Measurements from ENCODE around the gene GALNT10. TPM values are rescaled to one million over a fixed set of nuclear protein-coding genes. Genes with fewer than 3 reads are reported as not detected.

The GALNT10 gene
- polyA plus RNA-seq, 1 donor: 20.0 TPM

DNA sequence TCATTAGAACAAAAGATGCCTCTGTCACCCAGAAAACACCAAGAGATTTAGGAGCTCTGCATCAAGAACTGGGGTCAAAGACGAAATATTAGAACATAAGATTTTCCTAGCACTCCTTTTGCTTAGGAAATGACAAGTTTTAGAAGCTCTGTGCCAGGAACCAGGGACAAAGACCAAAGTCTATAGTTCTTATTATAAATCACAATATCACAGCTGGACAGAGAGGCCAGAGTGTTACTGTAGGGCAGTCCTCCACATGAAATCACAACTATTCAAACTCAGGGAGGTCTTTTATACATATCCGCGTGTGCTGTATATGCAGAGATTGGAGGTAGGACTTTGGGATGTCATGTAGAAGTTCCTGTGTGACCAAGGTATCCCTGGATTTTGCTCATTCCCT lies 138.5 kb downstream of the GALNT10 start:
- DNase-seq: no peak

DNA sequence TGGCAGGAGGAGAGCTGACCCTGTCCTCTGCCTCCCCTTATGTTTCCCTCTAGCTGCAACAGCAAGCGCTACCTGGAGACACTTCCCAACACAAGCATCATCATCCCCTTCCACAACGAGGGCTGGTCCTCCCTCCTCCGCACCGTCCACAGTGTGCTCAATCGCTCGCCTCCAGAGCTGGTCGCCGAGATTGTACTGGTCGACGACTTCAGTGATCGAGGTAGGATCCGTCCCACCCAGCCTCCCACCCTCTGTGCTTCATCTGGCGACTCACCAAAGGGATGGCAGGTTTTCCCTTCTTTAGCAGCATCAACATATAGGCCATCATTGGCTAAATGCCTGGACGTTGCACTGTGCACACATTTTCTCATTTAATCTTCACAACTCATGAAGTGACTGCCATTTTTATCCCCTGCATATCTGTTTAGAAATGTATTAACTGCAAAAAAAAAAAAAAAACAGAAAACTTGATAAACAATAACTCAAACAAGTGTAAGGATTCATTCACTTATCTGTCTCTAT lies 139.0 kb downstream of the GALNT10 start:
- DNase-seq: no peak

DNA sequence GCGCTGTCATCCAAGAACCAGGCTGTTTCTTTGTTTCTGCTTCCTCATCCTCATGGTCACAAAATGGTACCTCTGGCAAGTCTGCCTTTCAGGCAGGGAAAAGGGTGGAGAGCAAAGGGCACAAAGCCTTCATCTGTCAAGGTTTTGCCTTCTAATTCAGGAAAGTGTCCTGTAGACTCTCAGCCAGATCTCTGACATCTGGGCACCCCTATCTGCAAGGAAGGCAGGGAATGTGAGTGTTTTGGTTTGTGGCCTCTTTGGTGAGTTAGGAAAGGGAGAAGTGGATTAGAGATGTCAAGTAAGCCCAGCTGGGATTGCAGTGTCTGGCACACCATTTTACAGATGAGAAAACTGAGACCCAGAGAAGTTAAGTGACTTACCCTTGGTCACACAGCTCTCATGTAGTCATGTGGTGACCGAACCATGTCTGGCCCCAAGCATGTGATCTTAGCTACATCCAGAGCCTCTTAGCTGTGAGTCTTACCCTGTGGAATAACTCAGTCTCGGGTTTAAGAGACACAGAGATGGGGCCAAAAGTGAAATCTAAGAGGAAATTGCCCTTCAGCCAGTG lies 139.6 kb downstream of the GALNT10 start:
- DNase-seq: no peak

DNA sequence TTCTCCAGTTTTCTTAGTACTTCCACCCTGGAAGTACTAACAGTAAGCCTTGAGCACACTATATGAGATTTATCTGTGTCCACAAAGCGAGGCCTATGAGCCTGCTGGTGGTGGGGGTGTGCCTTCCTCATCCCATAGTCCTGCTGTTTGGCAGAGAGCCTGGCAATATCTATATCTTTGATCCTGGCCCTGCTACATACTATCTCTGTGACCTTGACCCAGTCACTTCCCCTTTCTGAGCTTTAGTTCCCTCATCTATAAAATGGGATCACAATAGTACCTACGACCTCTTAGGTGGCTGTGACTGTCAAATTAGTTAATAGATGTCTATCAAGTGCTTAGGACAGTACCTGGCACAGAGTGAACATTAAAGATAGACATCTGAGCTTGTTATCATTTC lies 140.7 kb downstream of the GALNT10 start:
- no peak for DNase-seq

DNA sequence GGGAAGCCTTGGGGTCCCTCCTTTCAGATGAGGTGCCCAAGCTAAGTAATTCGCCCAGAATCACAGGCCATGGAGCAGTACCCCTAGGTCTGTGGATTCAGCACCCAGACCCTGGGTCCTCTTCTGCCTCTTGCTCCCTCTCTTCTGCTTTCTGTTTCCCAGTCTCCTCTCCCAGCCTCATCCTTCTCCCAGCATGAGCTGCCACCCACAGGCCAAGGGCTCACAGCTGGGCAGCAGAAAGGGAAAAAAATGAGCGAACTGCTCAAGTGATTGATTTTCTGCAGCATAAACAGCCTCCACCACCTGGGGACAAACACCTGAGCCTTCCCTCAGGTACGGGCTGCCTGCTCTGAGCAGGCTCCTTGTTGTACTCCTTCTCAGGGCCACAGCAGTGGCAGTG lies 141.4 kb downstream of the GALNT10 start:
- no peak for DNase-seq

DNA sequence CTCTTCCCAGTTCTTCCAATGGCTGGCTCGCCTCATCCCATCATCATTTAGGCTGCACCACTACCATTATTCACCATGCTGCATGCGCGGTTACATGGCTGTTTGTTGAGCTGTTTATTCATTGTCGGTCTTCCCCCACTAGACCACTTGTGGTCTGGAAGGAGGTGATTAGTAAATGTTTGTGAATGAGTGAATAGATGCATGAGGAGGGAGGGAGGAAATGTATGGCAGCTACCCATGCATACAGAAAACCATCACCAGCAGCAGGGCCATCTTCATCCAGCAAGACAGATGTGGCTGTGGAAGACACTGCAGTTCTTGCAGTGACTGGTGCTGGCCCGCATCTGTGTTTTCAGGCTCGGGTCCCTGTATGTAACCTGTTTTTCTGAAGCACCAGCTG lies 141.9 kb downstream of the GALNT10 start:
- no peak for DNase-seq

DNA sequence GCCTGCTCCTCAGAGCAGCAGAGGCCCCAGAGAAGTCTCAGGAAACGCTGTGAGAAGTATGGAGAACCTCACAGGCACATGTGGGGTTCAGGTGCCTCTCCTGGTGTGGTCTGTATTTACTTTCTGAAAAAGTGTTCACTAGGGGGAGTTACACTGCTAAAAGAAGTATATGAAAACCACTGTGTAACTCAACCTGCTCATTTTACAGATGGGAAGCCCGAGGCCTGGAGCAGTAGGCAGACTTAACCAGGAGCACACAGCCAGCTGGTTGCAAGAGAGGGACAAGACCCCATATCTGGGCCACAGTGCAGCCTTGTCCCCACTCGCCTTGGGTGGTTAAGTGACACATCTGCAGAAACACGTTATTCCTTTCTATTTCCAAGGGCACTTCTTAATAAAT lies 142.5 kb downstream of the GALNT10 start:
- DNase-seq: no peak

DNA sequence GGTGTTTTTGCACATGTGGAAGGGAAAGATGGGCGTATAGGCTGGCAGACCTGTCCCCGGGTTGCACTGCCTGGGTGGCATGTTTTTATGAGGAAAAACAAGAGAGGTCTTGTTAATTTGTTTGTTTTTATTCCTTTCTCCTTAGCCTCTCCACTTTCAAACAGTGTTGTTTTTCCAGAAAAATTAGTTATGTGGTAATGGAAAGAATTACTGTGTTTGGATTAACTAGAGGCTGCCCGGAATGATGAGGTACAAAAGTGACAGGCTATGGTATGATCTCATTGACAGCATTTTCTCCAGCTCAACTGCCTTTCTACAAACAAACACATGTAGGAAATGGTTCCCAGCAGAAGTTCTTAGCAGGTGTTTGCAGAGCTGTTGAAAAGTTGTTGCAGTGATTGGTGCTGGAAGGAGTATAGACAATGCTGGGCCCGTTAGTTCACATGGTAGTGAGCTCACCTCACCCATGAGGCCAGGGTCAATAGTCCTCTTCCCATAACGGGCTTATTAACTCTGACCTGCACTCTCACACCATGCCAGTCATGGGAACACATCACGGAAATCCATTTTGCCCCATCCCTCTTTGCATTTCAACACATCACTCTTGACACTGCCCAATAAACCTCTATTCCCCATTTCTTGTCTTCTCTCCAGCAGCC lies 144.0 kb downstream of the GALNT10 start:
- DNase-seq: no peak

DNA sequence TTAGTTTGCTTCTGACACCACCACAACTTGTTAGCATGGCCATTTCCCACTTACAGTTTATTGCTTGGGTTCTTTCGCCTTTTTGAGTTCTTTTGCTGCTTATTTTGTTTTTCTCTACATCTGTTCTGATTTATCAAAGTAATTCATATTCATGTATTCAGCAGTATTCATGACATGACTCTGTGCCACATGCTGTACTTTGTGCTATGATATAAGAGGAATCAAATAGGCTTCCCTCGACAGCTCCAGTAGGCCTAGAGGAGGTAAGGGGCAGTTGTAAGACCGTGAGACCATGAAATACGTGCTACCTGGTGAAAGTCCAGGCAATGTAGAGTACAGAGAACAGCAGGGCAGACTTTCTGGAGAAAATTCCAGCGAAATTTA lies 144.5 kb downstream of the GALNT10 start:
- no peak for DNase-seq

DNA sequence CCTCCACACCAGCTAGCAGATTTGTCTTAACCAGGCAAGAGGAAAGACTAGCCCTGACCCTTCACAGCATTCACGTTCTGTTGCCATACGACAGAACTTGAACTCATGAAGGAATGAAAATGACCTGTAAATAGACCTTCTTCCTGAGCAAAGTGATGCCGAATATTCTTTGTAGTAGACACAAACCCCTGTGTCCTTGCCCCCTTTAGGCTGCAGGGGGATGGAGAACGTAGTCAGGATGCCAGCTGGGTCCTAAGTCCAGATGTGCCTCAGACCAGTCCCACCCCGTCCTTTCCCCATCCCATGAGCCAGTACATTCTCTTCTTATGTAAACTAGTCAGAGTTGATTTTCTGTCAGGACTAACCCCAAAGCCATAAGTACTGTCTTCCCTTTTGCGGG lies 151.1 kb downstream of the GALNT10 start:
- no peak for DNase-seq

DNA sequence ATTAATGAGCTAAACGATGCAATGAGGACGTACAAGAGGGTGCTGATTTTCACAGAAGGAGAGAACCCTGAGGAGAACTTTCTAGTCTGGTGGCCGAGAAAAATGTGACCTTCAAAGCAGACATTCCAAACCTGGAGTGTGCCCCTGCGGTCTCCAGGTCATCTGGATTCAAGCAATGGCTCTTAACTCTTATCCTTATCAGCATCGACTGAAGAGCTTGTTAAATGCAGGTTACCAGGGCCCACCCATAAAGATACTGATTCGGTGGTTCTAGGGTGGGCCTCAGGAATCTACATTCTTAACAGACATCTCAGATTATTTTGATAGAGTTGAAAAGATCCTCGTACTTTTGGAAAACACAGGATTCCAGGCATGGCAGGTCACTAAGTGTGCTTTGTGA lies 151.7 kb downstream of the GALNT10 start:
- no peak for DNase-seq

DNA sequence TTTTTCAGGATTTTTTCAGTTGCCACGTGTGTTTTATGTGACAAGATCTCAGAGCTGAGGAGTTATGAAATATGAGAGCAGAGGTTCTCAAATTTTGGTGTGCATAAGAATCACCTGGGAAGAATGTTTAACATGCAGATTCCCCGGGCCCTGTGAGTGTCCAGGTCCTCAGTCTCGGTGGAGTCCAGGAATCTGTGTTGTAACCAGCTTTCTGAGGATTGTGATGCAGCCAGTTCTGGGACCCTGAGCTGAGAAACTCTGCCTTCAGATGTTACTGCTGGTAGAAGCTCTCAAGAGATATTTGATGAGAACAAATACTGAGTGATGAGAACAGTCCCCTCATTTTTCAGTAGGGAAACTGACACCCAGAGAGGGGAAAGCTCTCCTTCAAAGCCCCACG lies 152.4 kb downstream of the GALNT10 start:
- DNase-seq: no peak

DNA sequence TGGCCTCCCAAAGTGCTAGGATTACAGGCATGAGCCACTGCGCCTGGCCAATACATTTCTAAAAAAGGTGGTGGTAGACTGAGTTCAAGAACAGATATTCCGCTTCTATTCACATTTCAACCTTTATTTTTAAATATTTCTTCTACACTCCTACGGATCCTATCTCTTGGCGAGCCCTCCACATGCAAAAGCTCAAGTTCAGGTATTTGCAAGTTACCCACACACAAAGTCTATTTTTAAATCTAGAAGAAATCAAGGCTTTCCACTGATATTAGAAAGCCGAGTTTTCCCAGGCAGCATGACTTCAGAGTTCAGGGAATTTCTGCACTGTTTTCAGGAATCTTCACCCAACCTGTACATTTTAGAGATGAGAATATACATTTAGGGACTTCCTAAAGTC lies 153.9 kb downstream of the GALNT10 start:
- no peak for DNase-seq

DNA sequence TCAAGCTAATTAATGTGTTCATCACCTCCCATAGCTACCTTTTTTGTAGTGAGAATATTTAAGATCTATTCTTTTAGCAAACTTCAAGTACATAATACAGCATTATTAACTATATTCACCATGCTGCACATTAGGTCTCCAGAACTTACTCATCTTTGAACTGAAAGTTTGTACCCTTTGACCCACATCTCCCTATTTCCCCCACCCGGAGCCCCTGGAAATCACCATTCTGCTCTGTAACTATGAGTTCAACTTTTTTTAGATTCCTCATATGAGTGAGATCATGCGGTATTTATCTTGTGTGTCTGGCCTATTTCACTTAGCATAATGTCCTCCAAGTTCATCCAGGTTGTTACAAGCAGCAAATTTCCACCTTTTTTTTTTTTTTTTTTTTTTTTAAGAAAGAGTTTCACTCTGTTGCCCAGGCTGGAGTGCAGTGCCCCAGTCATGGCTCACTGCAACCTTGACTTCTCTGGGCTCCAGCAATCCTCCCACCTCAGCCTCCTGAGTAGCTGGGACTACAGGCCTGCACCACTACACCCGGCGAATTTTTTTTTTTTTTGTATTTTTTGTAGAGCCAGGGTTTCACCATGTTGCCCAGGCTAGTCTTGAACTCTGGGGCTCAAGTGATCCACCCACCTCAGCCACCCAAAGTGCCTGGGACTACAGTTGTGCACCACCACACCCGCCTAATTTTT lies 154.9 kb downstream of the GALNT10 start:
- no peak for DNase-seq

DNA sequence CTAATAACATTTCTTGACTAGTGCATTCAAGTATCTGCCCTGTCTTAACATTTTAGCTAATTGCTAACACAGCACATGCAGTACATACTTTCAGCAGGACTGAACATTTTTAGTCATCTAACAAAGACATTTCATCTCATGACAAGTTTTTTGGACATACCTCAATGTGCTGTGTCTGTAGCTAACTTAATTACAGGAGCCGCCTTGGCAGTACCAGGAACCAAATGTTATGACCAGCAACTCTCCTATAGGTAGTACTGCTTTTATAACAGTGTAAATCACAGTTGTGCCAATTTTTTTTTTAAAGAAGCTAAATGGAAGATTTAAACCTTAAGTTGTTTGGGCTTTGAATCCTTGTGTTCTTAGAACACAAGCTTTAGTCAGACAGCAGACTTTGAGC lies 155.9 kb downstream of the GALNT10 start:
- no peak for DNase-seq

DNA sequence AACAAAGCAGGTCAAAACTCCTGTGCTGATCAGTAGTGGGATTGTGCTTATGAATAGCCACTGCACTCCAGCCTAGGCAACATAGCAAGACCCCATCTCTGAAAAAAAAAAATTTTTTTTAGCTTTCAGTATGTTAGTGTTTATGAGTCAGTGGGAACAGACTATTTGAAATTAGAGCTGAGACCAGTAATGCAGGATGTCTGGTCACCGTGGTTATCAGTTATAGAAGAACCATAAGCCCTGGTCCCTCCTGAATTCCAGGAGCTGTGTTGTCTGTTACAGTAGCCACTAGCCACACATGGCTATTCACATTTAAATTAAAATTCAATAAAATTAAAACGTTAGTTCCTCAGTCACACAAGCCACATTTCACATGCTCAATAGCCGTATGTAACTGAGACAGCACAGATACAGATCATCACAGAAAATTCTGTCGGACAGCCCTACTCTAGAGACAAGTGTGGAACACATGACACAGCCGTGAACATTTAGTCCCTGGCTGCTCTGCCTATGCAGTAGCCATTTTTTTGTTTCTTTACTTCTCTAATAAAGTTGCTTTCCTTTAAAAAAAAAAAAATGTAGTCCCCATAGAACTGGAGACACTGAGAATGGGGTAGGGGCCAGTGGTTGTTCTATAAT lies 159.2 kb downstream of the GALNT10 start:
- no peak for DNase-seq

DNA sequence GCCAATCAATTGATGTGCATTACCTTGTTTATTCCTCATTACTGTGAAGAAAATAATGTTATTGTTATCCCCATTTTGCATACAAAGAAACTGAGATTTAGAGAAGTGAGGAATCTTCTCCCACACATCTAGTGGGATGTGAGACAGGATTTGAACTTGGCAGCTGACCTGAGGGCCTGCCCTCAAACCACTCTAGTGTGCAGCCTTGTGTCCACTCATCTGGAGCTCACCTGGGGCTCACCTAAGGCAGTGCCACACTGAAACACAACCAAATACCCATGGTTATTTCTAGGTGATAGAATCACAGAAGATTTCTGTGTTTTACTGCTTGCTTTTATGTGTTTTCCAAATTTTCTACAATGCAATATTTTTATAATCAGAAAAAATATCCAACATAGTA lies 160.6 kb downstream of the GALNT10 start:
- DNase-seq: no peak

DNA sequence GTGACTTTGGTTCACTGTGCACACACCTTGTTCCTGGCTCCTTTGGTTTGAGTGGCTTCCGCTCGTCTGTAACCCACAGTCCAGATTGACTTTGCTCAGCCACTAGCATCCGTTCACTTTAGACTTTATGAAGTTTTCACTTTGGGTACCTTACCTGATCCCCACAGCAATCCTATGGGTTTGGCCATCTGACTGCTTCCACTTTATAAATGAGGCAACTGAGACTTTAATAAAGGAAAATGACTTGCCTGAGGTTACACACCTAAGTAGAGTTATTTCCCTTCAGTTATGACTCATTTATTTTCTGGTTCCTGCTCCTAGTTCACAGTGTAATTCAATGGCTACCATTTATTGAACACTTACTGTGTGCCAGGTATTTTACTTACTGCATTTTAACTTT lies 161.0 kb downstream of the GALNT10 start:
- DNase-seq: no peak

DNA sequence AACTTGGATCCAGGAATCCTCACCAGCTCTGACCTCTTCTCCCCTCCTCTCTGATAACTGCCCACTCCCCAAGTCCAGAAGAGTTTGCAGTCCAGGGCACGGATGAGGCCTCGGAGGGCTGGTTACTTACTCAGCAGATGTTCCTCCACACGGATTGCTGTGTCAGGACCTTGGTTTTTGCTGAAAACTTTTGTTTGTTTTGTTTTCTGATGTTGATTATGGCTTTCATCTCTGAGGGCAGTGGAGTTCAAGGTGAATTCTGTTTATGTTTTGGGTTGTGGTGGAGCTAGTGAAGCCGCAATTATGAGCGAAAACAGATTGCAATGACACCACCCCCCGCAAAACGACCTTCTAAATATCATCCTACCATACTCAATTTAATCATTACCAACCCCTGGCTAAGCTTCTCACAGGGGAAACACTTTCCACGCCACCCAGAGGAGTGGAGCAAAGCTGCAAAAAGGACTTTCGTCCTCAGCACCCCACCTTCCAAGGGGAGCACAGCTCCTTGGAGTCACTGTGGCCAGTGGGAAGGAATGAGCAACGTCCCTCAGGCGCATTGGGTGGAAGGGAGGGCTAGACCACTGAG lies 162.5 kb downstream of the GALNT10 start:
- no peak for DNase-seq

DNA sequence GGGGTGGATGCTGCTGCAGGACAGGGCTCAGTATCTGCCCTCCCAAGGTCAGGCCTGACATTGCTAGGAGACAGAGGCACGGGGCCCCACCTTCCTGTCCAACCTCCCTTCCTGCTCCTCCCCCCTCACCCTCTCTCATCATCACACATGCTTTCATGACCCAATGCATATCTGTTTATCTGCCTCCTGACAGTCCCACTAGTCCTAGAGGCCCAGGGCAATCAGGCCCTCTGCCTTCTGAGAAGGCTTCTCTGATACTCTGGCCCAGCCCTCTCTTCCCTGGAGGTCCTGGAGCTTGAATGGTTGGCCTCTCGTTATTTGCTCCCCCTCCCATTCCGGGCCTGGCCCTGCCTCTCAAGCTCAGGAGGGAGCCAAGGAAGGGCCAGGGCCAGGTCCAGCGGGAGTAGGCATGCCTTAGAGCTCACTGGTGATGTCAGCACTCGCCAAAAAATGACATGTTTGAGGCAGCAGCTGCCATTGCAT lies 164.6 kb downstream of the GALNT10 start:
- DNase-seq: no peak

DNA sequence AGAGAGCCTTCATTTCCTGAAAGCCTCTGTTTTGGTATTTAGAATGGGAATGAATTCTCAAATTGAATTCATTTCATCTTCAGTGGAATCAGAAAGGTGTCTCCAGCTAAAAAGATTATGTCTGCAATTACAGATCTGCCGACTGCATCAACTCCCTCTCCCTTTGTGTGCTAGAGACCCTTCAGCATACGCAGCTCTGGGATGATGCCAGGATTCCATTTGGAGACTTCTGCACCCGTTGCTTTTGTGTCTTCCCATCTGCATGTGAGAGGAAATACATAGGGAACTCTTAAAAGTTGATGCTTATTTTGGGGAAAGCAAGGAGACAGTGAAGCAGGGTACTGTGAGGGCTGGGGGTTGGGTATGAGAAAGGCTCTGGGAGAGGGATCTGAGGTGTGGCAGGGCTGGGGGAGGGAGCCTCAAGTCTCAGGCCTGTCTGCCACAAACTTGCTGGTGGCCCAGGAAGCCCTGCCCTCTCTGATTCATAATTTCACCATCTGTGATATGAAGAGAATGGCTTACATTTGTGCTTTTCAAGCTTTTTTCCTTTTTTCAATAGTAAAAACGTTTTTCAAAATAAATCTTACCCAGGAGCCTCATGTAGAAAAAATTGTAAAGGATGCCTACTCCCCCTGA lies 165.6 kb downstream of the GALNT10 start:
- DNase-seq: no peak

DNA sequence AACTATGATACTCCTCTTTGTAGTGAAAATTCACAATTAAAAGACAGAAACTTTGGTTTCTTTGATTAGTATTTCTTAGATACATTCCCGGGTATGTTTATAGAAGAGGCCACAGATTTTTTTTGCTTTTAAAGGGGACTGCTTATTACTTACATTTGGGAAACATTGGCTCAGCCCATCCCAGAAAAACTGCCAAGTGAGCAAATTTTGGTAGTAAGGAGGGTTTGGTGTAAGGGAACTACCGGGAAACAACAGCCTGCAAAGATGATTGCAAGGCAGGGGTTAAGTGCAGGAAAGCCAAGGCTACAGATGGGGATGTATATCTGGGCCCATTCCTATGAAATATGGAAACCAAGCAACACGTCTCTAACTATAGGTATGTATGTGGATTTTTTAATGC lies 166.4 kb downstream of the GALNT10 start:
- no peak for DNase-seq

All from hindlimb muscle (tissue), 1 donor.